Measurements from ENCODE around the gene ADISSP. TPM values are rescaled to one million over a fixed set of nuclear protein-coding genes. Genes with fewer than 3 reads are reported as not detected.

The ADISSP gene
- total and polyA plus RNA-seq, 2 donors (not counting 3 experiments of a cell fraction or from before 2014, with no cell fraction given) = 55.0 to 67.5 TPM

GRCh38 chr20:3764659-3765058, 2.9 kb downstream of the ADISSP start:
- intact Hi-C loops (cut with micrococcal nuclease) (loop anchor here (5.0 kb wide), 1 partner anchor 357 kb away; the partner anchor contains the start of gene DNAAF9), dilution Hi-C loops (cut with MboI; ENCODE audit: extremely low pct_ligation_motif_present, low sequenced_read_pairs) (no loop called here)
- CTCF ChIA-PET = interaction anchor here (1.2 to 6.5 kb wide), 3 partner anchors 10 to 54 kb away, joined by 5 to 76 read pairs (median 36); no protein-coding TSS in a partner anchor

More at GRCh38 chr20:3764659-3765058, 2.9 kb downstream of the ADISSP start:
- H3K9me3 ChIP-seq (replicated peaks; ENCODE audit: control insufficient read depth, insufficient read depth, low read length) = no peaks in the 10 kb centered on the region
- BruUV-seq (replicated peaks) = no TSS peak
- peaks cover 25% of the 10 kb centered on the region for H3K4me1 ChIP-seq (ENCODE audit: control insufficient read depth, extremely low read depth, insufficient read depth, low read length)
- no peak for TF ChIP-seq FOS (IDR thresholded peaks at IDR 0.05; ENCODE audit: borderline replicate concordance, insufficient read depth, low read length)
- no peak for TF ChIP-seq EZH2 (IDR thresholded peaks at IDR 0.05; ENCODE audit: borderline replicate concordance, low read depth, low read length, severe bottlenecking)
- no peak for TF ChIP-seq MYC (IDR thresholded peaks at IDR 0.05; ENCODE audit: low read depth, low read length)
- TF ChIP-seq JUN (IDR thresholded peaks at IDR 0.05; ENCODE audit: borderline replicate concordance, insufficient read depth, insufficient read length, low read depth) = no peak
- no peak for TF ChIP-seq MAX (IDR thresholded peaks at IDR 0.05; ENCODE audit: insufficient read depth, insufficient read length)
- TF ChIP-seq CTCF (IDR thresholded peaks at IDR 0.05; ENCODE audit: extremely low read depth in 1 of 2, insufficient read depth in 1 of 2, low read depth in 1 of 2, low read length in 2 of 2) = no peak
- no peak for TF ChIP-seq GATA2 (IDR thresholded peaks at IDR 0.05; ENCODE audit: insufficient read depth, insufficient read length, low read depth, low read length)
- TF ChIP-seq POLR2AphosphoS5 (IDR thresholded peaks at IDR 0.05; ENCODE audit: insufficient read depth, low read depth, low read length) = no peak
- no peak for TF ChIP-seq POLR2A (IDR thresholded peaks at IDR 0.05; ENCODE audit: low read depth, low read length)
- no peak overlapping the region for H3K27ac ChIP-seq (ENCODE audit: insufficient read depth, low read depth, low read length)
- H3K9ac ChIP-seq (replicated peaks; ENCODE audit: extremely low read depth, insufficient read depth, low read length) = no peak overlapping the region
- no peaks in the 10 kb centered on the region for H3K36me3 ChIP-seq (ENCODE audit: control insufficient read depth in 2 of 2, extremely low read depth in 1 of 2, insufficient read depth in 2 of 2, low read length in 2 of 2)
- H3K27me3 ChIP-seq (ENCODE audit: control insufficient read depth in 2 of 2, insufficient read depth in 2 of 2, low read length in 2 of 2) = no peaks in the 10 kb centered on the region
- no peak overlapping the region for H3K4me2 ChIP-seq (ENCODE audit: insufficient read depth, low read length)
- DNase-seq (ENCODE audit: low read depth, low spot score) = no peak
- FAIRE-seq = no peak
- H2AFZ ChIP-seq (ENCODE audit: low read depth, low read length) = no peak overlapping the region
- no peak overlapping the region for H3K4me3 ChIP-seq (replicated peaks in 1 of 3; ENCODE audit: insufficient read depth in 1 of 3, low read depth in 1 of 3, low read length in 3 of 3)
- POLR2A ChIA-PET = no interaction called here
- H4K20me1 ChIP-seq (replicated peaks; ENCODE audit: control insufficient read depth, extremely low read depth, insufficient read depth, low read length) = no peaks in the 10 kb centered on the region
- peaks cover 13% of the 10 kb centered on the region for H3K79me2 ChIP-seq (ENCODE audit: control insufficient read depth, insufficient read depth, low read length)
- no peaks in the 10 kb centered on the region for H3K9me1 ChIP-seq (replicated peaks; ENCODE audit: control insufficient read depth, extremely low read depth, insufficient read depth, low read length)

All from endothelial cell of umbilical vein (primary cell).